Activated T-cell treated with anti-CD3 and anti-CD28 coated beads for 24 hours (primary cell): Measurements from ENCODE around the gene POU3F3.

Experiments used
- DNase-seq: peaks from one replicate; pipeline ENCODE4 v3.0.0-alpha.2; 2020; ENCODE audit warnings: low read depth

POU3F3 gene

DNA sequence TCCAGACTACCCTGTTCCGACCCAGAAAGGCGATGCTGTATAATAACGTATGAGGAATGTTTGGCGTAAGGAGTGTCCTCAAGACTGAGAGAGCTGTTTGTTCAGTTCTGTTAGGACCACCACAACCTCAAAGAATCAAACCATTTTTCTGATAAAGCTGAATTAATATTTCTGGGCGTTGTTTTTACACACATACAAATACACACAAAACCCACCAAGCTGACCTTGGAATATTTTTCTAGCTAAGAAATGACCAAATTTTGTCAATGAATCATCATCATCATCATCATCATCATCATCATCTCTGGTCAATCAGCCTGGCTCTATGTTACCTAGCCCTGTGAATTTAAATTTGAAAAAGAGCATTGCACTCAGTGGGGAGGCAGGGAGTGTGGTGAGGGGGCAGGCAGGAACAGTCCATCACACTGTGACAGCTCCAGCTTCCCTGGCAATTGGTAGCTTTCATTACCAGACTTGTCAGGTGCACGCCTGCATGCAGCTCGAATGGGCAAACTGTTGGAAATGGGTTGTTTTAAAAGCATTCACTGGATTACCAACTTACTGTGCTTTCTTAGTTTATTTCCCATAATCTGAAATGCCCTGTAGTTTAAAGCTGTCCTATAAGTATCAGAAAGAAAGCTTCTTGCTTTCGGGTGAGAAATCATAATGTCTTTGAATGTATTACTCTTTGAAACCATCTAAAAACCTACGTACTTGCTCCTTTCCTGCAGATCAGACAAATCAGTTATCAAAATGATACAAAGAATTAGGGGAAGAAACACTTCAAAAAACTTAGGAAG is 6.9 kb upstream of the POU3F3 start:
- no peak for DNase-seq

GRCh38 chr2:104847586-104848160 is 6.2 kb upstream of the POU3F3 start:
- no peak for DNase-seq

DNA sequence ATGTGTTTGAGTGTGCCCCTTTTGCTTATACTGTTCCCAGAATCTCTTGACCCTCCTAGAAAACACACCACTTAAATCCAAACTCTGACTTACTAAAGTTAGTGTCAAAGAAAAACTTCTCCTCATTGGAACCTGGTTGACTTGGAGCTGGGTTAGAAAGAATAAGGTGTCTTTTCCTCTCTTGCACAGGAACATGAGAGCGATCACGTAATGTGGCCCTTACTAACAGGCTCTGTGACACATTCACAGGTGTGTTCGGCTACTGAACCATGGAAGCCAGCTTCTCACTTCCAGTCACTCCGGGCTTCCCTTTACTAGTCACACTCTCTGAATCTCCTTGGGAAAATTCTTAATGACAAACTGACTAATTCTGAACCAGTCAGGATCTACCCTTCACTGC is 5.4 kb upstream of the POU3F3 start:
- DNase-seq, result no peak

GRCh38 chr2:104849101-104849500 is 4.8 kb upstream of the POU3F3 start:
- no peak for DNase-seq

- DNase-seq, result peak; percentile 46
Measured at GRCh38 chr2:104849618-104850141, 4.2 kb upstream of the POU3F3 start.

DNA sequence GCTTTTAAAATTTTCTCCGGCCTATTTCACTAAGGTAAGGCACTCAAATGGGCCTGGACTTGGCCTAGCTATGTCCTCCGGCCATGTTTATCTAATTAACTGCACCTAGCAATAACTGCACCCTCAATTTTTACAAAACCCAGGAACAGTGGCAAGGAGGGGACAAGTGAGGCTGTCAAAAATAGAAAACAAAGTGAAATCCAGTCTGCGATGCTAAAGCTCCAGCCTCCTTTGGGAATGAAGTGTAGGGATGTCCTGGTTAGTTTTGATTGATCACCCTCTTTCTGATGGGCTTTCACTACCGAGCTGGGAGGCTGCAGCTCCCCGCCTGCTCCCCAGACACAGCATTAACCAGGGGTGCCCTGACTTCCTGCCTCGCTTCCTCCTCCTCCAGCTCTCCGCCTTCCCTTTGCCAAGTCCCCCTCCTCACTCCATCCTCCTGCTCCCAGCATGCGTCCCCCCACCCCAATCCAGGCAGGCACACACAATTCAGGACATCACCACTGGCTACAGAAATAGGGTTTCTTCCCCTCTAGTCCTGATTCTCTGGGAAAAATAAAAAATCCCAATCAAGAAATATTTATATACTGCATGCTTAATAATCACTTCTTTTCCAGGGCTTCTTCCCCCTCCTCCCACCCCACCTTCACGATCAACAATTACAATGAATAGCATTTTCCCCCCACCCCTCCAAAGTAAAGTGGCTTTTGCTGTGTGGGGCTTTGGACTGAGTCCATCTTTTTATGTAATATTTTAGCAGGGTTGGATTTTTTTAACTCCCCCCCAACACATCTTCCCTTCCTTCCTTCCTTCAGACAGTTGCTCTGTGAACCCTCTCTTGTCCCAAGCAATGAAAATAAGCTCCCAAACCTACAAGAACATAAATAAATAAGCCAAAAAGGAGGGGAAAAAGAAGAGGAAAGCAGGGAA is 3.3 kb upstream of the POU3F3 start:
- no peak for DNase-seq

DNA sequence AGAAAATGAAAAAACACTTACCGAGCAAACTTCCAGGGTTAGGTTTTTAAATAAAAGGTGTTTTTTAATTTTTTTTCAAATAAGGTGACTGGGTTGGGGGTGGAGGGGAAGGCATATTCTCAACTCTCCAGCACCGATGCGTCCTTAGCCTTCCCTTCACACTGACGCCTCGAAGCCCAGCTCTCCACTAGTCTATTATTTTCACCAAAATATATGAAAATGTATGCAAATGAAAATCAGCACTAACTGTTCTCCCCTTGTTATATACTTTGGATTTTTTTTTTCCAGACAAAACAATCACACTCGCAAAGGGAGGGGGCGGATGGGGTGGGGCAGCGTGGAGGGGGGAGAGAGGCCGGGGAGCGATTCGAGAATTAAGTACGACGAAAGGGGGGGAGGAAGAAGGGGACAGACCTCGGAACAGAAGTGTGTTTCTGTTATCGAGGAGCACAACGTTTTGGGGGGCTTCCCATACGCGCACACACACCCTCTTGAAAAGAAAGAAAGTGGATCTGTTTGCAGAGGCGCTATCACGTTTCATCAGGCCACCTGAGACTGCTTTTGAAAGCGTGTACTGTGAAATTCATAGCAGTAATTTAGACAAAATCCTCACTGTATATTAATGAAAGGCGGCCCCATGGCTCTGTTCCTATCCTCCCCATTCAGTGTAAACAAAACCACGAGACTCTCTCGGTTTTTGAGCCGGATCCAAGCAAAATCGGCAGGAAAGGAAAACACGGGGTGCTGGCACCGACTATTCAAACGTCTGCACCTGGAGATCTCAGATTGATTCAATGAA is 2.4 kb upstream of the POU3F3 start:
- no peak for DNase-seq

GRCh38 chr2:104852090-104852666 is 1.7 kb upstream of the POU3F3 start:
- DNase-seq, result no peak

DNA sequence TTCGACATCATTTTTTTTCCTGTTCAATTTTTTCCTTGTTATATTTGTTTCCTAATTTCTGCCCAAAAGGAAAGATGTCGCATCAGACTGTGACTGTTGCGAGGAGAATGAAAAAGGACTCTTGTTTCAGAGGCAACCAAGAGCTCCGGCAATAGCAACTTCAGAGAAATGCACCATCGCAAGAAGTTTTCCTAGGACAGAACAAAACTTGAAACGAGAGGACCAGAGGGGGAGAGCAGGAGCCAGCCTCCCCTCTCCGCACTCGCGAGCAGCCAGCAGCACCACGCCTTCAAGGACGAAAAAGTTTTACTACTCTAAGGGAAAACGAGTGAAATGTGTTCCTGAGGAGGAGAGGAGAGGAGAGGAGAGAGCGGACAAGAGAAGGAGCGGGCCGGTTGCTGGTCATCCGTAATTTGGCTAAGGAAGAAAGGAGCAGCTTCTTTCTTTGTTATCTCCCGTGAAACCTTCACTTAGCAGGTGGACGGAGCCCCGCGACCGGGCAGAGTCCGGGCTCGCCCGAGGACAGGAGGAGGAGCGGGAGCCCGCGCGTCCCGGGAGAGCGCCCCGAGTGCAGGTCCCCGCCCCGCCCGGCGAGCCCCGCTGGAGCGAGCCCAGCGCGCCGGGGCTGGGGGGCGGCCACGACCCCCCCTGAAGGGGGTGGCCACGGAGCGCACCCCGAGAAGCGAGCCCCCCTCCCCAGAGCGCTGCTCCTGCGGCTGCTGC is 744 bp downstream of the POU3F3 start:
- DNase-seq, result no peak

GRCh38 chr2:104855221-104856085 is 1.5 kb downstream of the POU3F3 start:
- DNase-seq, result no peak

- DNase-seq, result no peak
Measured at GRCh38 chr2:104856086-104856972, 2.4 kb downstream of the POU3F3 start.

- DNase-seq, result no peak
Measured at GRCh38 chr2:104856973-104857261, 3.0 kb downstream of the POU3F3 start.

GRCh38 chr2:104857262-104858005 is 3.5 kb downstream of the POU3F3 start:
- no peak for DNase-seq

GRCh38 chr2:104858006-104858978 is 4.4 kb downstream of the POU3F3 start:
- DNase-seq, result no peak

- DNase-seq, result no peak
Measured at GRCh38 chr2:104859291-104859765, 5.4 kb downstream of the POU3F3 start.

GRCh38 chr2:104859766-104860450 is 6.0 kb downstream of the POU3F3 start:
- DNase-seq, result no peak
